K562 (cell line): Measurements from ENCODE around the gene CPED1. TPM values are rescaled to one million over a fixed set of nuclear protein-coding genes. Genes with fewer than 3 reads are reported as not detected.

ENCODE experiments used
- ATAC-seq: fragments of 200-7000 bp; cut with Tn5 transposase; 3 replicates; pipeline ENCODE4 v1.9.1; 2020; ENCODE audit warnings: moderate library complexity
- BruUV-seq: library from RNA; stranded (reverse); fragments of 400-500 nt; replicated peaks from 2 replicates; lab custom pipeline; 2021; lab: Mats Ljungman, UMichigan
- CTCF ChIA-PET: fragments of 300-600 bp; formaldehyde crosslinking; extraction: SDS; loops from one replicate; lab custom pipeline; 2021; ENCODE audit warnings: low intra/inter-chr PET ratio; lab: Yijun Ruan, JAX
- POLR2A ChIA-PET: fragments of 300-600, 350-650 bp; sonication (Branson Sonifier 250); formaldehyde crosslinking; extraction: SDS; loops from one replicate; lab custom pipeline; 2021; ENCODE audit warnings: antibody characterized with exemption, inconsistent platforms; lab: Yijun Ruan, JAX
- DNase-seq, 4 experiments: peaks; one replicate each; pipeline versions ENCODE4 v3.0.0 to v3.0.0-alpha.2; 2011 to 2018; ENCODE audit warnings: low spot score in 3 of 4, mixed read lengths in 3 of 4; ENCODE audit errors: extremely low read depth in 1 of 4
- FAIRE-seq: peaks from 2 replicates; lab custom pipeline; 2011; peaks lifted over from hg19 to GRCh38; lab: Jason Lieb, UNC
- H2AFZ ChIP-seq: 2 replicates; pipeline ENCODE4 v1.6.0; 2011; ENCODE audit warnings: low read depth, low read length, control low read depth, inconsistent platforms
- H3K27ac ChIP-seq: fragments of 200-600 bp; 3 replicates; pipeline ENCODE4 v1.8.0; 2011; ENCODE audit warnings: low read depth, mild to moderate bottlenecking, control low read depth, inconsistent platforms, low read length, moderate library complexity, mixed read lengths; ENCODE audit errors: extremely low read depth
- H3K27me3 ChIP-seq, 2 experiments: fragments of 300-600 bp in 1 of 2; 2 replicates in 1 of 2; 3 replicates in 1 of 2; pipeline versions ENCODE4 v1.6.0 to v1.8.0; 2011; ENCODE audit warnings: inconsistent platforms in 2 of 2, low read length in 2 of 2, mild to moderate bottlenecking in 1 of 2, mixed read lengths in 1 of 2, moderate library complexity in 1 of 2; ENCODE audit not compliant: control insufficient read depth in 2 of 2, insufficient read depth in 2 of 2
- H3K36me3 ChIP-seq: fragments of 300-600 bp; 3 replicates; pipeline ENCODE4 v1.8.0; 2011; ENCODE audit warnings: mild to moderate bottlenecking, low read length, inconsistent platforms; ENCODE audit not compliant: control insufficient read depth, insufficient read depth
- H3K4me1 ChIP-seq, 2 experiments: fragments of 200-600 bp in 1 of 2; replicated peaks in 1 of 2; 2 replicates in 1 of 2; 3 replicates in 1 of 2; pipeline versions ENCODE4 v1.5.1 to v1.8.0; 2011; ENCODE audit warnings: inconsistent platforms in 2 of 2, low read length in 2 of 2, mild to moderate bottlenecking in 1 of 2, mixed read lengths in 1 of 2, moderate library complexity in 1 of 2; ENCODE audit not compliant: control insufficient read depth in 2 of 2, insufficient read depth in 2 of 2
- H3K4me2 ChIP-seq: 2 replicates; pipeline ENCODE4 v1.6.1; 2011; ENCODE audit warnings: low read length, control low read depth, inconsistent platforms, mixed read lengths; ENCODE audit not compliant: insufficient read depth
- H3K4me3 ChIP-seq: fragments of 200-600 bp; sonication (generic), shearing (Covaris generic); 2 replicates; pipeline ENCODE4 v1.5.1; 2016; ENCODE audit warnings: control low read depth, inconsistent platforms
- H3K79me2 ChIP-seq: fragments of 200-600 bp; 3 replicates; pipeline ENCODE4 v1.8.0; 2011; ENCODE audit warnings: low read length, inconsistent platforms; ENCODE audit not compliant: control insufficient read depth, insufficient read depth
- H3K9ac ChIP-seq, 2 experiments: 2 replicates each; pipeline versions ENCODE4 v1.6.0 to v1.6.1; 2011; ENCODE audit warnings: low read depth in 2 of 2, low read length in 2 of 2, control low read depth in 1 of 2, inconsistent platforms in 1 of 2, mild to moderate bottlenecking in 1 of 2, mixed read lengths in 1 of 2; ENCODE audit not compliant: insufficient read depth in 1 of 2
- H3K9me1 ChIP-seq: one replicate; pipeline ENCODE4 v1.6.0; 2011; ENCODE audit warnings: inconsistent platforms, mild to moderate bottlenecking, low read length, moderate library complexity; ENCODE audit not compliant: control insufficient read depth, insufficient read depth
- H3K9me3 ChIP-seq: replicated peaks from 2 replicates; pipeline ENCODE4 v1.5.1; 2011; ENCODE audit warnings: low read depth, low read length, inconsistent platforms; ENCODE audit not compliant: control insufficient read depth, insufficient read depth
- H4K20me1 ChIP-seq: replicated peaks from 2 replicates; pipeline ENCODE4 v1.6.1; 2011; ENCODE audit warnings: low read length, inconsistent platforms, mixed read lengths; ENCODE audit not compliant: control insufficient read depth, insufficient read depth
- ARHGAP35 ChIP-seq: fragments of 450-650 bp; IDR thresholded peaks from 2 replicates; pipeline ENCODE4 v1.6.1; 2018; ENCODE audit not compliant: partially characterized antibody
- CREB5 ChIP-seq: fragments of 250-450 bp; sonication (Bioruptor Pico); IDR thresholded peaks from 2 replicates; pipeline ENCODE4 v1.5.0; 2020; ENCODE audit warnings: mild to moderate bottlenecking
- E2F3 ChIP-seq: fragments of 250-450 bp; sonication (Bioruptor Pico); IDR thresholded peaks from 2 replicates; pipeline ENCODE4 v1.4.0; 2020; ENCODE audit warnings: mild to moderate bottlenecking
- HMGN3 ChIP-seq: IDR thresholded peaks from 2 replicates; pipeline ENCODE4 v1.6.1; 2011; ENCODE audit warnings: borderline replicate concordance, low read depth, mild to moderate bottlenecking, mixed read lengths, low read length; ENCODE audit not compliant: insufficient read length; ENCODE audit errors: extremely low read depth
- NCOR1 ChIP-seq: fragments of 450-650 bp; IDR thresholded peaks from 2 replicates; pipeline ENCODE4 v1.6.1; 2016; ENCODE audit warnings: mild to moderate bottlenecking, moderate library complexity
- NFIC ChIP-seq: fragments of 450-650 bp; IDR thresholded peaks from 2 replicates; pipeline ENCODE4 v1.6.1; 2017; ENCODE audit warnings: mild to moderate bottlenecking, inconsistent platforms
- PTTG1 ChIP-seq: fragments of 450-650 bp; IDR thresholded peaks from 2 replicates; pipeline ENCODE4 v1.6.1; 2016; ENCODE audit warnings: low read depth, mild to moderate bottlenecking, missing genetic modification characterization, missing compliant biosample characterization
- RNF2 ChIP-seq: sonication (generic); IDR thresholded peaks from 2 replicates; pipeline ENCODE4 v1.6.1; 2016
- SAFB ChIP-seq: fragments of 200-400 bp; formaldehyde crosslinking; IDR thresholded peaks from 2 replicates; pipeline ENCODE4 v1.6.1; 2017; ENCODE audit warnings: low read depth, low read length, borderline replicate concordance
- SNAPC5 ChIP-seq: fragments of 250-450 bp; sonication (Bioruptor Pico); IDR thresholded peaks from 2 replicates; pipeline ENCODE4 v1.8.0; 2021; ENCODE audit warnings: moderate library complexity, mild to moderate bottlenecking, inconsistent platforms
- ZNF699 ChIP-seq: fragments of 250-450 bp; sonication (Bioruptor Pico); IDR thresholded peaks from 2 replicates; pipeline ENCODE4 v1.8.0; 2021; ENCODE audit warnings: mild to moderate bottlenecking, moderate library complexity; ENCODE audit not compliant: insufficient replicate concordance
- WGBS: fragments of 100-300 bp; shearing (Covaris generic); methylation state at CpG from one replicate; pipeline ENCODE4 v1.1.6; 2016; ENCODE audit warnings: low coverage, mixed read lengths; ENCODE audit not compliant: insufficient coverage; ENCODE audit errors: missing lambda C conversion rate; 5-methylcytosine and 5-hydroxymethylcytosine counted together
- in situ Hi-C: fragments of 300-500 bp; cut with MboI; formaldehyde crosslinking; loops from 4 replicates; pipeline ENCODE4 v1.15.0; 2018; ENCODE audit warnings: inconsistent platforms, mixed read lengths
- intact Hi-C: fragments of 100-400 bp; cut with micrococcal nuclease; formaldehyde crosslinking; loops from 2 replicates; pipeline ENCODE4 v1.14.2; 2022
- polyA plus RNA-seq, 8 experiments: library from polyadenylated mRNA; depleted of rRNA in 4 of 8; stranded (reverse) in 5 of 8; unstranded in 3 of 8; fragments of >200 nt; fragmentation: Nextera tagmentation in 2 of 8; fragmentation: Illumina TruSeq in 1 of 8; extraction: Ambion mirVana in 2 of 8; extraction: Trizol in 1 of 8; gene quantifications; 2 replicates each; pipeline versions ENCODE4 v1.2.1 to v1.2.3, GENCODE V29; 2011 to 2014; ENCODE audit warnings: inconsistent platforms in 1 of 8, missing spikeins in 1 of 8
- total RNA-seq, 7 experiments: library from RNA; depleted of rRNA in 6 of 7; stranded (reverse); fragments of >200 nt in 6 of 7; fragmentation: Illumina TruSeq in 2 of 7; extraction: Trizol in 2 of 7; gene quantifications; 2 replicates each; pipeline versions ENCODE4 v1.2.1 to v1.2.3, GENCODE V29; 2011 to 2021; ENCODE audit warnings: low replicate concordance in 1 of 7

CPED1 gene
- total and polyA plus RNA-seq, 9 of the 15 experiments (the other 6 are each of a cell fraction or from before 2014, with no cell fraction given): 195 to 393 (median 290) TPM

GRCh38 chr7:121341933-121342332, 353.4 kb downstream of the CPED1 start:
- ATAC-seq: no peak

DNA sequence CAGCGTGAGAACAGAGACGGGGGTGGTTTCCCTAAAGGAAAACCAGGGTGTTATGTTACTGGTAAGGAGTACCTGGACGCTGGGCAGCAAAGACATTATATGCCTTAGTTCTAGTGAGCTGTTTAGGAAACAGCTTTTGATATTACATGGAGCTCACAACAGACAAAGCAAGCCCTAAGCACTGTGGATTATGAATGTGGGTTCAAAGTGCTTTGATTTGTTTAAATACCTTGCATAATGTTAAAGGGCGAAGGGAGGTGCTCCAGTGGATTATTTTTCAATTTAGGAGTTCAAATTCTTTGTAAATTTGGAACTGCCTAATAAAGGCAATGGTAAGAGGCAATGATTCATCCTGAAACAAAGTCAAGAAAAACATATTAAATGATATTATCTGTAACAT, 354.1 kb downstream of the CPED1 start:
- intact Hi-C loops: no loop called here
- Histone ChIP-seq H3K4me3 (no peak overlapping the region), H3K27me3 (no peaks in the 10 kb centered on the region), H3K4me2 (no peak overlapping the region), H3K79me2 (no peaks in the 10 kb centered on the region), H4K20me1 (no peaks in the 10 kb centered on the region), H3K9me3 (no peaks in the 10 kb centered on the region), H3K36me3 (peaks cover 4% of the 10 kb centered on the region; the same call in 1 of the 3 replicates), H3K9me1 (no peaks in the 10 kb centered on the region), H2AFZ (no peak overlapping the region), H3K27ac (no peak overlapping the region), H3K4me1 (no peaks in the 10 kb centered on the region), H3K9ac (no peak overlapping the region)
- FAIRE-seq: no peak
- BruUV-seq: no TSS peak
- in situ Hi-C loops: no loop called here
- DNase-seq: no peak
- no peak for ATAC-seq
- CTCF ChIA-PET: no interaction called here
- POLR2A ChIA-PET: interaction anchor here (1.6 kb wide), 1 partner anchor 11 kb away, joined by 5 read pairs; no protein-coding TSS in a partner anchor
- WGBS: 67% methylated on average over 4 of the region's 4 CpGs
- TF ChIP-seq SAFB (no peak), SNAPC5 (no peak), ARHGAP35 (no peak), PTTG1 (tag) (no peak), HMGN3 (no peak), ZNF699 (CRISPR knock-in tag) (no peak), E2F3 (no peak), CREB5 (no peak), NCOR1 (no peak)

More at GRCh38 chr7:121341933-121342332, 353.4 kb downstream of the CPED1 start:
- no peaks in the 10 kb centered on the region for H3K9me1 ChIP-seq
- BruUV-seq: no TSS peak
- no peak overlapping the region for H2AFZ ChIP-seq
- intact Hi-C loops: no loop called here
- no peak overlapping the region for H3K4me2 ChIP-seq
- in situ Hi-C loops: no loop called here
- no peak overlapping the region for H3K4me3 ChIP-seq
- TF ChIP-seq NFIC (0 out of 2 replicates have a peak, but pooled peaks have one; percentile 36), RNF2 (no peak)
- H4K20me1 ChIP-seq: no peaks in the 10 kb centered on the region
- H3K79me2 ChIP-seq: no peaks in the 10 kb centered on the region
- no peak for DNase-seq
- H3K36me3 ChIP-seq: no peaks in the 10 kb centered on the region
- CTCF ChIA-PET: no interaction called here
- H3K9me3 ChIP-seq: no peaks in the 10 kb centered on the region
- FAIRE-seq: no peak
- no peak overlapping the region for H3K27ac ChIP-seq
- no peaks in the 10 kb centered on the region for H3K4me1 ChIP-seq
- POLR2A ChIA-PET: interaction anchor here (0.6 to 1.6 kb wide), 3 partner anchors 11 to 266 kb away, joined by 3 to 5 read pairs (median 3); no protein-coding TSS in a partner anchor
- no peaks in the 10 kb centered on the region for H3K27me3 ChIP-seq
- H3K9ac ChIP-seq: no peak overlapping the region
